Type B pancreatic cell (in vitro differentiated cells): ENCODE measurements around the gene RNF7. TPM values are rescaled to one million over a fixed set of nuclear protein-coding genes. Genes with fewer than 3 reads are reported as not detected.

Experiments used
- DNase-seq: peaks from one replicate; pipeline ENCODE4 v3.0.0; 2021; ENCODE audit warnings: mixed read lengths; ENCODE audit not compliant: unreplicated experiment; ENCODE audit errors: extremely low spot score
- H3K27ac Mint-ChIP-seq: 2 replicates; pipeline ENCODE4 v1.8.0; 2021; ENCODE audit warnings: mild to moderate bottlenecking, mixed read lengths
- H3K27me3 Mint-ChIP-seq: 2 replicates; pipeline ENCODE4 v1.8.0; 2021; ENCODE audit warnings: mixed read lengths
- H3K36me3 Mint-ChIP-seq: 2 replicates; pipeline ENCODE4 v1.8.0; 2021; ENCODE audit warnings: mixed read lengths
- H3K4me1 Mint-ChIP-seq: one replicate; pipeline ENCODE4 v1.8.0; 2021; ENCODE audit warnings: mixed read lengths; ENCODE audit not compliant: unreplicated experiment
- H3K4me3 Mint-ChIP-seq: 2 replicates; pipeline ENCODE4 v1.8.0; 2021; ENCODE audit warnings: mild to moderate bottlenecking, mixed read lengths
- H3K9me3 Mint-ChIP-seq: 2 replicates; pipeline ENCODE4 v1.8.0; 2021; ENCODE audit warnings: mixed read lengths
- CTCF ChIP-seq: fragments of 200-600 bp; sonication (generic); conservative IDR thresholded peaks from 2 replicates; pipeline ENCODE4 v1.5.0; 2021; ENCODE audit warnings: antibody characterized with exemption, mild to moderate bottlenecking
- total RNA-seq: library from RNA; stranded (reverse); gene quantifications from 2 replicates; pipeline ENCODE4 v1.2.1, GENCODE V29; 2021; ENCODE audit warnings: low replicate concordance

The RNF7 gene
- total RNA-seq, 1 donor from 2014 or later = 107 TPM

- Mint-ChIP-seq H3K27me3 (no peaks in the 10 kb centered on the region), H3K4me1 (peaks cover 11% of the 10 kb centered on the region), H3K4me3 (no peak overlapping the region), H3K27ac (no peak overlapping the region), H3K9me3 (no peaks in the 10 kb centered on the region), H3K36me3 (no peaks in the 10 kb centered on the region)
- DNase-seq = no peak
- TF ChIP-seq CTCF = no peak
These were observed 1.0 kb upstream of the RNF7 start for GRCh38 chr3:141737093-141737492.

DNA sequence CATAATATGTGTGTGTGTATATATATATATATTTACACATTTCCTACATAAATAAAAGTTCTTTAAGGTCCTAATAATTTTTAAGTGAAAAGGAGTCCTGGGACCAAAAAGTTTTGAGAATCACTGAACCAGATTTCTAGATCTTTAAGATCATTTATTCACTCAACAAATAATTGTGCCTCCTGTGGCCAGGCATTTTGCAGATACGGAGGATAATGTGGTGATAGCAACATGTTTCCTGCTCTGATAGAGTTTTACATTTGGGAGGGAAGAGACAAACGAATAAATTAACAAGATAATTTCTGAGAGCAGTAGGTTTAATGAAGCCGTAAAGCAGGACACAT is 448 bp upstream of the RNF7 start:
- no peaks in the 10 kb centered on the region for H3K36me3 Mint-ChIP-seq
- no peaks in the 10 kb centered on the region for H3K27me3 Mint-ChIP-seq
- peaks cover 13% of the 10 kb centered on the region for H3K4me1 Mint-ChIP-seq
- no peak for DNase-seq
- H3K27ac Mint-ChIP-seq = peak overlapping the region; percentile 99
- no peak for TF ChIP-seq CTCF
- peak overlapping the region; percentile 99 for H3K4me3 Mint-ChIP-seq
- no peaks in the 10 kb centered on the region for H3K9me3 Mint-ChIP-seq

- DNase-seq = no peak
- H3K4me3 Mint-ChIP-seq = peak overlapping the region; percentile 99
- H3K9me3 Mint-ChIP-seq = no peaks in the 10 kb centered on the region
- H3K27me3 Mint-ChIP-seq = no peaks in the 10 kb centered on the region
- H3K4me1 Mint-ChIP-seq = peaks cover 14% of the 10 kb centered on the region
- H3K27ac Mint-ChIP-seq = peak overlapping the region; percentile 99
- TF ChIP-seq CTCF = no peak
- H3K36me3 Mint-ChIP-seq = peaks cover 3% of the 10 kb centered on the region
These were observed 829 bp downstream of the RNF7 start for GRCh38 chr3:141738891-141739363.

GRCh38 chr3:141739731-141740130 is 1.6 kb downstream of the RNF7 start:
- Mint-ChIP-seq H3K4me1 (peaks cover 14% of the 10 kb centered on the region), H3K9me3 (no peaks in the 10 kb centered on the region), H3K36me3 (peaks cover 3% of the 10 kb centered on the region), H3K4me3 (peak overlapping the region; percentile 99), H3K27me3 (no peaks in the 10 kb centered on the region), H3K27ac (peak overlapping the region; percentile 99)
- DNase-seq = no peak
- no peak for TF ChIP-seq CTCF

- H3K27ac Mint-ChIP-seq = no peak overlapping the region
- no peak for TF ChIP-seq CTCF
- H3K27me3 Mint-ChIP-seq = no peaks in the 10 kb centered on the region
- no peaks in the 10 kb centered on the region for H3K9me3 Mint-ChIP-seq
- peak overlapping the region; percentile 99 for H3K4me3 Mint-ChIP-seq
- DNase-seq = no peak
- peaks cover 7% of the 10 kb centered on the region for H3K36me3 Mint-ChIP-seq
- peaks cover 14% of the 10 kb centered on the region for H3K4me1 Mint-ChIP-seq
These were observed 2.3 kb downstream of the RNF7 start for GRCh38 chr3:141740349-141740748.

DNA sequence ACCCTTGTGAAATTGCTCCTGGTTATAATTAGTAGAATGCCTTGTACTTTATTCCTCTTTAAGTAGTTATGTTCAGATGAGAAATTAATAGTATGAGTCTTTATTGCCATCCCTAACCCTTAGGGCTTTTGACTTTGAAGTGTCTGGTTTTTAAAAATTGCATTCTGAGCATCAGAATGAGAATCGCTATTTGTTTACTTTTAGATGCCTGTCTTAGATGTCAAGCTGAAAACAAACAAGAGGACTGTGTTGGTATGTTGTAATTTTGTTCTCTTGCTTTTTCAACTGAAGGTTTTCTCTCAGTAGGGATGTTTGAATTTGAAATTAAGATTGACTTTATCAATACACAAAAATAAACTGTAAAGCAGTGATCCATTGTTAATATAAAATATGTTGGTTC is 5.2 kb downstream of the RNF7 start:
- DNase-seq = no peak
- no peaks in the 10 kb centered on the region for H3K27me3 Mint-ChIP-seq
- H3K36me3 Mint-ChIP-seq = peaks cover 11% of the 10 kb centered on the region
- TF ChIP-seq CTCF = no peak
- H3K27ac Mint-ChIP-seq = no peak overlapping the region
- H3K4me3 Mint-ChIP-seq = no peak overlapping the region
- no peaks in the 10 kb centered on the region for H3K9me3 Mint-ChIP-seq
- peaks cover 14% of the 10 kb centered on the region for H3K4me1 Mint-ChIP-seq
